ENCODE results near the gene AMDHD1.

AMDHD1 gene

DNA sequence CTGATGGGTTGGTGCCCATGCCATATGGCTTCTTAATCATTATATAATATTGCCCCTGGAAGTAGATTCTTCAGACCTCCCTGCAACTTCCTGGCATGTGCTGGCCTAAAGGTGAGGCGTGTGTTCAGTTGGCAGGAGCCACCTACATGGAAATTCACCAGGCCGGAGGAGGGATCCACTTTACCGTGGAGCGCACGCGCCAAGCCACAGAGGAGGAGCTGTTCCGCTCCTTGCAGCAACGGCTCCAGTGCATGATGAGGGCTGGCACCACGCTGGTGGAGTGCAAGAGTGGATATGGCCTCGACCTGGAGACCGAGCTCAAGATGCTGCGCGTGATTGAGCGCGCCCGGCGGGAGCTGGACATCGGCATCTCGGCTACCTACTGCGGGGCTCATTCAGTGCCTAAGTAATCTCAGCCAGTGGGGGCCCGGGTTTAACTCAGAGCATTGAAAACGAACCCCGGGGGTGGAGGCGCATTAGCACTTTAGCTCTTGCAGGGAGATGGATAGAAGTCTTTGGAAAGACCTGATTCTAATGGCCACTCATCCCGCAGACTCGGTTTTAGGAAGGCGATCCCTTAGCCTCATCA is 13.5 kb downstream of the AMDHD1 start:
- no peak overlapping the region for H3K18ac ChIP-seq (ENCODE audit: low read depth in 1 of 2, low read length in 2 of 2)
- 94% methylated on average over 27 of the region's 27 CpGs for WGBS

DNA sequence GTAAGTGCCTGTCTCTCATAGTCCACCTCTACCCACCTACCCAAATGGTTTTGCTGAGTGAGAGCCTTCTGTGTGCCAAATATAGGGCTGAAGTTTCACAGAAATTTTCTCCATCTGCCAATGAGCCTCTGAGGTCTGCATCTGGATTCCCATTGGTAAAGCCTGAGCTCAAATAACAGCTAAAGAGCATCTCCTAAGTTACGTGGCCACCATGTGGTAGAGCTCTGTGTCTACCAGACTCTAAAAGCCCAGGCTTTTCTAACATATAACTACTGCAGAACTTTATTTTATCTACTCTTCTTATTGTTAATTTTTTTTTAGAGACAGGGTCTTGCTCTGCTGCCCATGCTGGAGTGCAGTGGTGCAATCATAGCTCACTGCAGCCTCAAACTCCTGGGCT is 16.0 kb downstream of the AMDHD1 start:
- Histone ChIP-seq H4K8ac (ENCODE audit: low read length) (no peak overlapping the region), H2AFZ (ENCODE audit: low read depth, low read length) (no peak overlapping the region), H2AK5ac (ENCODE audit: low read length, severe bottlenecking) (no peak overlapping the region), H3K4me2 (ENCODE audit: low read length, poor library complexity, severe bottlenecking) (no peak overlapping the region), H3K23ac (ENCODE audit: low read length in 2 of 2) (no peak overlapping the region), H2BK15ac (ENCODE audit: low read depth, poor library complexity, severe bottlenecking) (no peak overlapping the region), H2BK120ac (ENCODE audit: low read depth, low read length) (no peak overlapping the region), H3K14ac (ENCODE audit: low read length in 2 of 2) (no peak overlapping the region), H3K18ac (ENCODE audit: low read depth in 1 of 2, low read length in 2 of 2) (no peak overlapping the region), H3K36me3 (ENCODE audit: control insufficient read depth in 1 of 2, insufficient read depth in 2 of 2, low read depth in 1 of 2, low read length in 2 of 2) (no peaks in the 10 kb centered on the region), H2BK5ac (ENCODE audit: low read depth, low read length, poor library complexity, severe bottlenecking) (no peak overlapping the region), H3K9ac (ENCODE audit: low read length) (no peak overlapping the region), H3K27me3 (ENCODE audit: control insufficient read depth in 1 of 2, insufficient read depth in 1 of 2, low read length in 2 of 2) (peaks cover 3 to 10% of the 10 kb centered on the region in 2 experiments), H3K4ac (ENCODE audit: low read depth in 1 of 2, low read length in 2 of 2) (no peak overlapping the region), H2BK12ac (ENCODE audit: low read length in 2 of 2) (no peak overlapping the region), H3K27ac (ENCODE audit: low read length, poor library complexity, severe bottlenecking) (no peak overlapping the region), H3K4me3 (ENCODE audit: insufficient read depth in 1 of 2, low read depth in 1 of 2, low read length in 2 of 2) (no peak overlapping the region), H3K79me1 (replicated peaks; ENCODE audit: low read length, poor library complexity, severe bottlenecking) (no peaks in the 10 kb centered on the region), H3K4me1 (ENCODE audit: control insufficient read depth, insufficient read depth, low read depth, low read length) (no peaks in the 10 kb centered on the region), H3K9me3 (ENCODE audit: control insufficient read depth, low read length) (no peaks in the 10 kb centered on the region), H4K91ac (ENCODE audit: low read length) (no peak overlapping the region)
- WGBS, result 75% methylated on average over 1 of the region's 1 CpG
- peak; percentile 6 for DNase-seq

More for the DNA sequence above, 13.5 kb downstream of the AMDHD1 start:
- Histone ChIP-seq H3K9me3 (ENCODE audit: control insufficient read depth, low read length) (no peaks in the 10 kb centered on the region), H3K4me2 (ENCODE audit: low read length, poor library complexity, severe bottlenecking) (no peak overlapping the region), H2BK120ac (ENCODE audit: low read depth, low read length) (no peak overlapping the region), H3K27me3 (ENCODE audit: control insufficient read depth in 1 of 2, insufficient read depth in 1 of 2, low read length in 2 of 2) (peaks cover 6 to 22% of the 10 kb centered on the region in 2 experiments), H2AFZ (ENCODE audit: low read depth, low read length) (no peak overlapping the region), H3K79me1 (replicated peaks; ENCODE audit: low read length, poor library complexity, severe bottlenecking) (no peaks in the 10 kb centered on the region), H3K4me3 (ENCODE audit: insufficient read depth in 1 of 2, low read depth in 1 of 2, low read length in 2 of 2) (no peak overlapping the region), H3K4me1 (ENCODE audit: control insufficient read depth, insufficient read depth, low read depth, low read length) (no peaks in the 10 kb centered on the region), H3K23ac (ENCODE audit: low read length in 2 of 2) (no peak overlapping the region), H3K9ac (ENCODE audit: low read length) (no peak overlapping the region), H4K8ac (ENCODE audit: low read length) (no peak overlapping the region), H4K91ac (ENCODE audit: low read length) (no peak overlapping the region), H3K36me3 (ENCODE audit: control insufficient read depth in 1 of 2, insufficient read depth in 2 of 2, low read depth in 1 of 2, low read length in 2 of 2) (no peaks in the 10 kb centered on the region), H2BK15ac (ENCODE audit: low read depth, poor library complexity, severe bottlenecking) (no peak overlapping the region), H3K14ac (ENCODE audit: low read length in 2 of 2) (no peak overlapping the region), H2AK5ac (ENCODE audit: low read length, severe bottlenecking) (no peak overlapping the region), H2BK12ac (ENCODE audit: low read length in 2 of 2) (no peak overlapping the region), H2BK5ac (ENCODE audit: low read depth, low read length, poor library complexity, severe bottlenecking) (no peak overlapping the region), H3K27ac (ENCODE audit: low read length, poor library complexity, severe bottlenecking) (no peak overlapping the region), H3K4ac (ENCODE audit: low read depth in 1 of 2, low read length in 2 of 2) (no peak overlapping the region)
- no peak for DNase-seq

DNA sequence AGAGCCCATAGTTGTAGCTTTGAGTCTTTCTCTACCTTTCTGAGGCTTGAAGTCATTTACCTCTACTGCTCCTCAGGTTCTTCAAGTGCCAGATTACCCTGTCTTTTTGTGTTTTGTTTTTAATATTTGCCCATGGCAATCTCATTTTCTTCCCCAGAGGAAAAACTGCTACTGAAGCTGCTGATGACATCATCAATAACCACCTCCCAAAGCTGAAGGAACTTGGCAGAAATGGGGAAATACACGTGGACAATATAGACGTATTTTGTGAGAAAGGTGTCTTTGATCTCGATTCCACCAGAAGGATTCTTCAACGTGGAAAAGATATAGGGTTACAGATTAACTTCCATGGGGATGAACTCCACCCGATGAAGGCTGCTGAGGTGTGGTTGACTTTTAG is 17.1 kb downstream of the AMDHD1 start:
- no peak overlapping the region for H2AK5ac ChIP-seq (ENCODE audit: low read length, severe bottlenecking)
- no peak overlapping the region for H3K9ac ChIP-seq (ENCODE audit: low read length)
- no peak overlapping the region for H3K18ac ChIP-seq (ENCODE audit: low read depth in 1 of 2, low read length in 2 of 2)
- H2BK5ac ChIP-seq (ENCODE audit: low read depth, low read length, poor library complexity, severe bottlenecking), result no peak overlapping the region
- no peaks in the 10 kb centered on the region for H3K4me1 ChIP-seq (ENCODE audit: control insufficient read depth, insufficient read depth, low read depth, low read length)
- H3K4me3 ChIP-seq (ENCODE audit: insufficient read depth in 1 of 2, low read depth in 1 of 2, low read length in 2 of 2), result no peak overlapping the region
- H3K36me3 ChIP-seq (ENCODE audit: control insufficient read depth in 1 of 2, insufficient read depth in 2 of 2, low read depth in 1 of 2, low read length in 2 of 2), result no peaks in the 10 kb centered on the region
- H4K91ac ChIP-seq (ENCODE audit: low read length), result no peak overlapping the region
- H2BK15ac ChIP-seq (ENCODE audit: low read depth, poor library complexity, severe bottlenecking), result no peak overlapping the region
- no peak overlapping the region for H4K8ac ChIP-seq (ENCODE audit: low read length)
- H3K23ac ChIP-seq (ENCODE audit: low read length in 2 of 2), result no peak overlapping the region
- DNase-seq, result no peak
- H3K27ac ChIP-seq (ENCODE audit: low read length, poor library complexity, severe bottlenecking), result no peak overlapping the region
- no peak overlapping the region for H2BK12ac ChIP-seq (ENCODE audit: low read length in 2 of 2)
- WGBS, result 86% methylated on average over 5 of the region's 5 CpGs
- no peaks in the 10 kb centered on the region for H3K9me3 ChIP-seq (ENCODE audit: control insufficient read depth, low read length)
- no peaks in the 10 kb centered on the region for H3K79me1 ChIP-seq (replicated peaks; ENCODE audit: low read length, poor library complexity, severe bottlenecking)
- no peak overlapping the region for H2BK120ac ChIP-seq (ENCODE audit: low read depth, low read length)
- H2AFZ ChIP-seq (ENCODE audit: low read depth, low read length), result no peak overlapping the region
- H3K14ac ChIP-seq (ENCODE audit: low read length in 2 of 2), result no peak overlapping the region
- H3K4me2 ChIP-seq (ENCODE audit: low read length, poor library complexity, severe bottlenecking), result no peak overlapping the region
- H3K27me3 ChIP-seq (ENCODE audit: control insufficient read depth in 1 of 2, insufficient read depth in 1 of 2, low read length in 2 of 2), result peaks cover 3 to 10% of the 10 kb centered on the region in 2 experiments
- no peak overlapping the region for H3K4ac ChIP-seq (ENCODE audit: low read depth in 1 of 2, low read length in 2 of 2)

- Histone ChIP-seq H2AFZ (ENCODE audit: low read depth, low read length) (no peak overlapping the region), H3K9ac (ENCODE audit: low read length) (no peak overlapping the region), H3K27me3 (ENCODE audit: control insufficient read depth in 1 of 2, insufficient read depth in 1 of 2, low read length in 2 of 2) (peaks cover 0 to 3% of the 10 kb centered on the region in 2 experiments), H3K14ac (ENCODE audit: low read length in 2 of 2) (no peak overlapping the region), H3K79me1 (replicated peaks; ENCODE audit: low read length, poor library complexity, severe bottlenecking) (no peaks in the 10 kb centered on the region), H3K27ac (ENCODE audit: low read length, poor library complexity, severe bottlenecking) (no peak overlapping the region), H3K18ac (ENCODE audit: low read depth in 1 of 2, low read length in 2 of 2) (no peak overlapping the region), H2BK5ac (ENCODE audit: low read depth, low read length, poor library complexity, severe bottlenecking) (no peak overlapping the region), H3K36me3 (ENCODE audit: control insufficient read depth in 1 of 2, insufficient read depth in 2 of 2, low read depth in 1 of 2, low read length in 2 of 2) (no peaks in the 10 kb centered on the region), H4K8ac (ENCODE audit: low read length) (no peak overlapping the region), H3K9me3 (ENCODE audit: control insufficient read depth, low read length) (no peaks in the 10 kb centered on the region), H3K23ac (ENCODE audit: low read length in 2 of 2) (no peak overlapping the region), H2BK15ac (ENCODE audit: low read depth, poor library complexity, severe bottlenecking) (no peak overlapping the region), H2AK5ac (ENCODE audit: low read length, severe bottlenecking) (no peak overlapping the region), H3K4me3 (ENCODE audit: insufficient read depth in 1 of 2, low read depth in 1 of 2, low read length in 2 of 2) (no peak overlapping the region), H3K4ac (ENCODE audit: low read depth in 1 of 2, low read length in 2 of 2) (no peak overlapping the region), H3K4me1 (ENCODE audit: control insufficient read depth, insufficient read depth, low read depth, low read length) (no peaks in the 10 kb centered on the region), H2BK120ac (ENCODE audit: low read depth, low read length) (no peak overlapping the region), H2BK12ac (ENCODE audit: low read length in 2 of 2) (no peak overlapping the region), H4K91ac (ENCODE audit: low read length) (no peak overlapping the region), H3K4me2 (ENCODE audit: low read length, poor library complexity, severe bottlenecking) (no peak overlapping the region)
- no peak for DNase-seq
- 69% methylated on average over 7 of the region's 7 CpGs for WGBS
These were observed 19.1 kb downstream of the AMDHD1 start for GRCh38 chr12:95962222-95962621.

Data from mesenchymal stem cell (in vitro differentiated cells and primary cell).